CD4-positive, alpha-beta T cell treated with Interleukin-12 subunit alpha and Interleukin-12 subunit beta, for 1 hour (primary cell): ENCODE data around the gene TRMT1L.
"Not testable (repeated sequence)": the region's sequence is repeated elsewhere in the genome, so short reads cannot be mapped to it uniquely, and the experiment has no call there.

Experiments
- DNase-seq: peaks from one replicate; pipeline ENCODE4 v3.0.0-alpha.2; 2020

TRMT1L gene, protein sequence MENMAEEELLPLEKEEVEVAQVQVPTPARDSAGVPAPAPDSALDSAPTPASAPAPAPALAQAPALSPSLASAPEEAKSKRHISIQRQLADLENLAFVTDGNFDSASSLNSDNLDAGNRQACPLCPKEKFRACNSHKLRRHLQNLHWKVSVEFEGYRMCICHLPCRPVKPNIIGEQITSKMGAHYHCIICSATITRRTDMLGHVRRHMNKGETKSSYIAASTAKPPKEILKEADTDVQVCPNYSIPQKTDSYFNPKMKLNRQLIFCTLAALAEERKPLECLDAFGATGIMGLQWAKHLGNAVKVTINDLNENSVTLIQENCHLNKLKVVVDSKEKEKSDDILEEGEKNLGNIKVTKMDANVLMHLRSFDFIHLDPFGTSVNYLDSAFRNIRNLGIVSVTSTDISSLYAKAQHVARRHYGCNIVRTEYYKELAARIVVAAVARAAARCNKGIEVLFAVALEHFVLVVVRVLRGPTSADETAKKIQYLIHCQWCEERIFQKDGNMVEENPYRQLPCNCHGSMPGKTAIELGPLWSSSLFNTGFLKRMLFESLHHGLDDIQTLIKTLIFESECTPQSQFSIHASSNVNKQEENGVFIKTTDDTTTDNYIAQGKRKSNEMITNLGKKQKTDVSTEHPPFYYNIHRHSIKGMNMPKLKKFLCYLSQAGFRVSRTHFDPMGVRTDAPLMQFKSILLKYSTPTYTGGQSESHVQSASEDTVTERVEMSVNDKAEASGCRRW

DNA sequence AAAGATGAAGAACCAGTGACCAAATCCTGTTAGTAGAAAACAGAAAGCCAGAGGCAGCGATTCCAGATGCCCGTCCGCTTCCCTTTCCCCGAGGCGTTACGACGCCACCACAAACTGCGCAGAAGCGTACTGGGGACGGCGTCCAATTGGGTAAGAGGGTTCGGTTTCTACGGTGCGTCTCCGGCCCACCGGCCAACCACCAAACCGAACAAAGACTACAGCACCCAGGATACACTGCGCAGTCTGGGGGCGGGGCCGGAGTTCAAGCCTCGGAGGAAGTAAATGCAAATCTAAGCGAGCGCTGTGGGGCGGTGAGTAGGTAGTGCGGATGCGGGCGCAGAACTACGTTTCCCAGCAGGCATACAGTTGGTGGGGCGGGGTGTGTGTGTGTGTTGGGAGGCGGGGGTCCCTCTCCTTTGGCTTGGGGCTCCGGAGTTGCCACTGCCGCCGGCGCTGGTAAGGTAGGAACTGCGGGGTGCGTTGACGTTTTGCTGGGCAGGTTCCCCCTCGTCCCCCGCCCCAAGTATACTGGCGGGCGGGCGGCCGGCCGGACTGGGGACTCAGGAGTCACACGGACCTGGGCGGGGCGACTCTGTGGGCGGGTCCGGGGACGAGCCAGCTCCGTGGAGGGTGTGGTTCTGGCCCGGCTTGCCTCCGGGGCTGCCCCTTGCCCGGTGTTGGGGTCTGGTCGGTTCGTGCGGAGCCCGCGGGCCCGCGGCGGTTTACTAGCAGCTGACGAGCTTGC is at the start of gene TRMT1L, which contains the start of gene SWT1:
Gene TRMT1L (minus strand): TSS at position 100 of the 745 bp plus-strand sequence. CDS start 241 bp downstream, outside the sequence.
Gene SWT1 (plus strand): TSS at position 314 of the 745 bp plus-strand sequence. CDS start 3,675 bp downstream, outside the sequence.
- peak; percentile 99 for DNase-seq

DNA sequence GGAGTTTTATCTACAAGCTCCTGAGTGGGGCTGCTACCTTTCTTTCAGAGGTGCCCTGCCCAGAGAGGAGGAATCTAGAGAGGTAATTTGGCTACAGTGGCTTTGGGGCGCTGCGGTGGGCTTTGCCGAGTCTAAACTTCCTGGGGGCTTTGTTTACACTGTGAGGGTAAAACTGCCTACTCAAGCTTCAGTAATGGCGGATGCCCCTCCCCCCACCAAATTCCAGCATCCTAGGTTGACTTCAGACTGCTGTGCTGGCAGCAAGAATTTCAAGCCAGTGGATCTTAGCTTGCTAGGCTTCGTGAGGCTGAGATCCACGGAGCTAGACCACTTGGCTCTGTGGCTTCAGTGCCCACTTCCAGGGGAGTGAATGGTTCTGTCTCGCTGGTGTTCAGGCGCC is 44.1 kb upstream of the TRMT1L start:
- no peak for DNase-seq

DNA sequence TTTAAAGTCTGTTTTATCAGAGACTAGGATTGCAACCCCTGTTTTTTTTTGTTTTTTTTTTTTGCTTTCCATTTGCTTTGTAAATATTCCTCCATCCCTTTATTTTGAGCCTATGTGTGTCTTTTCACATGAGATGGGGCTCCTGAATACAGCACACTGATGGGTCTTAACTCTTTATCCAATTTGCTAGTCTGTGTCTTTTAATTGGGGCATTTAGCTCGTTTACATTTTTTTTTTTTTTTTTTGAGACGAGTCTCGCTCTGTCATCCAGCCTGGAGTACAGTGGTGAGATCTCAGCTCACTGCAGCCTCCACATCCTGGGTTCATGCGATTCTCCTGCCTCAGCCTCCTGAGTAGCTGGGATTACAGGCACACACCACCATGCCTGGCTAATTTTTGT is 42.0 kb upstream of the TRMT1L start:
- not testable (repeated sequence) for DNase-seq

DNA sequence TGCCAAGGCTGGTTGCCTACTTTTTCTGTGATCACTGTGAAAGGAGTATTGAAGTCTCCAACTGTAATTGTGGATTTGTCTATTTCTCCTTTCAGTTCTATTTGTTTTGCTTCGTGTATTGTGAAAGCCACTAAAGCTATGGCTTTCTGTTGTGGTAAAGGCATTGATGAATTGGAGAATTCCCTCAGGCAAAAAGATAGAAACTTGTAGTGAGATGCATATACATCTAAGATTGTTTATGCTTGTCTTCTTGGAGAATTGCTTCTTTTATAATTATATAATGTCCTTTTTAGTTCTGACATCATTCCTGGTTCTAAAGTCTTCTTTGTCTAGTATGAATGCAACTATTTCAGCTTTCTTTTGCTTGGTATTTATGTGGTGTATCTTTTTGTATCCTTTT is 37.0 kb upstream of the TRMT1L start:
- no peak for DNase-seq

DNA sequence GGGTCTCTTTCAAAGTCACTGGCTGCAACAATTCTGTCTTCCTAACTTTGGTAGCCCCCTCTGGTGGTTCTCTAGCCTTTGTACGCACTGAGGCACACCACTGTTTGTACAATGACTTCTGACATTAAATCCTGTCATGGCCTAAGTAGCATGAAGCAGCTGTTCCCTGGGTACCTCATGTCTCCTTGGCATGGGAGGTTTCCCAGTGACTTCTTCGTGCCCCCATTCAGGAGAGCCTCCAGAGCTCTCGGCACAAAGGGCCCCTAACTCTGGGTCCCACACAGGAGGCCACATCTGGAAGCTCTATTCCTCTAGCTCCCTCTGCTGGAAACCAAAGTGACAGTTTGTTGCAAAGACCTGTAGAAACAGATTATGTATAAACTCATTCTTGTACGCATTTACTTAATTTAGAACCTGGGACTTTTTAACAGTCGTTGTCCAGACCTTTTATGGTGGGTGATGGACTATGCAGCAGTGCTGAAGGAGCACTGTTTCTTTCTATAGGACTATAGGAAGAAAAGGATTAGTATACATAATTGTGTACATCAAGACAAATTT is 13.6 kb upstream of the TRMT1L start:
- peak; percentile 63 for DNase-seq

DNA sequence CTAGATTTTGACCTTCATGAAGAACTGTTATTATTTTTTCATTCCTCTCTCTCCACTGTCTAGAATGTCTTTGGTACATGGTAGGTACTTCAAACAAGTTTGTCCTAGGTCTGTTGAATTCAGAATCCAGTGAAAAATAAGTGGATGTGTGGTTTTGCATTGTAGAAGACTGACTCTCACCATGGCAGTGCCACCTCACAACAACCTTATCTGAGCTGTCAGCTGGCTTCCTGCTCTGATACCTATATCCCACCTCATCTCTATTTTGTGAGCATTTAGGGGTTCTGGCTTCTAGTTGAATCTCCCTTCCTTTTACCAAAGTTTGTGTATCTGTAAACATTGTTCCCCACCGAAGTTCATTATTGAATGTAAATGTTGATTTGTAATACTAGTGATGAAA is 9.4 kb upstream of the TRMT1L start:
- no peak for DNase-seq

DNA sequence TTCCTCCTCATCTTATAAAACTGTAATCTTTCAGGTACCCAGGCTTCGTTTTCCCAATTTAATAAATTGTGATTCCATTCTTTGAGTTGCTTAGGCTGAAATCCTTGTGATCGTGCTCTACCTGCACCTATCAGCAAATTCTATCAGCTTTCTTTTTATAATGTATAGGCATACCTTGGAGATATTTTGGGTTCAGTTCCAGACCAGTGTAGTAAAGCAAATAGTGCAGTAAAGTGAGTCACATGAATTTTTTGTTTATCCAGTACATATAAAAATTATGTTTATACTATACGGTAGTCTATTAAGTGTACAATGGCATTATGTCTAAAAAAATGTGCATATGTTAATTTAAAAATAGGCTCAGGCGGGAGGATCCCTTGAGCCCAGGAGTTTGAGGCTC is 5.7 kb upstream of the TRMT1L start:
- DNase-seq = no peak

DNA sequence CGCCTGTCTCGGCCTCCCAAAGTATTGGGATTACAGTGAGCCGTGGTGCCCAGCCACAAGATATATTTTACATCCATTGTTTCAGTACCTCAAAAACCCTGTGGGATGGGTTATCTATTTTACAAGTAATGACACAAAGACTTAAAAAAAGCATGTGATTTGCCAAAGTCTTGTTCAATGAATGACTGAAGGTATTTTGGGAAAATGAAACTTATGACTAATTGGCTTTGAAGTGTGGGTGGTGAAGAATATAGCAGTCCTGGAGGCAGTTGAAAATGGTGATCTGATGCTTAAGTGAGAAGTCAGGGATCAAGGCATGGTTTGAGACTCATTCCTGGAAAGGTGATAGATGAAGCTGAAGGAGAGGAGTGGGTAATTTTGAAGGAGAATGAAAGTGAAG is 3.2 kb upstream of the TRMT1L start:
- no peak for DNase-seq

DNA sequence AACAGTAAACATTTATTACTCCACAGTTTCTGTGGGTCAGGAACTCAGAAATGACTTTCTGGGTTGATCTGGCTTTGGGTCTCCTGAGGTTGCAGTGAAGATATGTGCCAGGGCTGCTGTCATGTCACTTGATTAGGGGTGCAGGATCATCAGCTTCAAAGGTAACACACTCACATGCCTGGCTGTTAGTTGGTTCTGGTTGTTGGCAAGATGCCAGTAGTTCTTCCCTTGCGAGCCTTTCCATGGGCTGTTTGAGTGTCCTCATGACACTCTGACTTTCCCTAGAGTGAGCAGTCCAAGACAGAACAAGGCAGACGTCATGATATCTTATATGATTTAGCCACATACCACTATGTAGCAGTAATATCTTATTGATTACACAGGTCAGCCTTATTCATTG is 2.0 kb upstream of the TRMT1L start:
- no peak for DNase-seq

DNA sequence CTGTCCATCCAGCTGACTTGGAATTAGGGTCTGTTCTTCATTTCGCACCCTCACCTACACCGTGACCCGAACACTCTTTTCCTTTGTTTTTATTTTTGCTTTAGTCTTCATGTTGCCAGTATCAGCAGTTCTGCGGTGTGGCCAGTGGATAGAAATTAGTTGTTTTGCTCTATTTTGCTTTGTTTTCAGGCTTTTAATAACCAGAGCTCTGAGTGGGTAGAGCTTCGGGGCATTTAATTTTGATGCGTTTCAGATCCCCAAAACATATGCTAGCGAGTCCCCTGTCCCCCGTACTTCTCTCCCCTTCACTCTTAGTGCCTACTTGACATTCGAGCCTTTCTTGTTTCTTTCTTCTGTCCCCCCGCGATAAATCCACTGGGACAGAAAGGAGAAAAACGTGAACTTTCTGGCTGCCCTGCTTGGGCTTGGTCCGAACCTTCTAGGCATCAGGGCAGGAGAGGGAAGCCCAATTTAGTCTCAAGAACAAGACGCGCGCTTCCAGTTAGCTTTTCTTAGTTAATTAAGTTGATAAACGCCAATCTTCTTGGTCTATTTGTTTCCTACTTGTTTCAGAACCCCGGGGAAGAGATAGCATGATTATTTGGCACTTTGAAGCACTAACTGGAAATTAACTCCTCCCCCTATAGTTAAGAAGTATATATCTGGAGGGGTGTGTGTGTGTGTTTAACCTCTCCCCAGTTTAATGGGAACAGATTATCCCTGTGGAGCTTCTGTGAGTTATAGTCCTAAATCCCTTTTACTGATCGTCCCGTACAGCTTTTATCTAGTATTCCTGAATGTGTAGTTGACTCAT is 1.1 kb upstream of the TRMT1L start:
- peak; percentile 6 for DNase-seq

DNA sequence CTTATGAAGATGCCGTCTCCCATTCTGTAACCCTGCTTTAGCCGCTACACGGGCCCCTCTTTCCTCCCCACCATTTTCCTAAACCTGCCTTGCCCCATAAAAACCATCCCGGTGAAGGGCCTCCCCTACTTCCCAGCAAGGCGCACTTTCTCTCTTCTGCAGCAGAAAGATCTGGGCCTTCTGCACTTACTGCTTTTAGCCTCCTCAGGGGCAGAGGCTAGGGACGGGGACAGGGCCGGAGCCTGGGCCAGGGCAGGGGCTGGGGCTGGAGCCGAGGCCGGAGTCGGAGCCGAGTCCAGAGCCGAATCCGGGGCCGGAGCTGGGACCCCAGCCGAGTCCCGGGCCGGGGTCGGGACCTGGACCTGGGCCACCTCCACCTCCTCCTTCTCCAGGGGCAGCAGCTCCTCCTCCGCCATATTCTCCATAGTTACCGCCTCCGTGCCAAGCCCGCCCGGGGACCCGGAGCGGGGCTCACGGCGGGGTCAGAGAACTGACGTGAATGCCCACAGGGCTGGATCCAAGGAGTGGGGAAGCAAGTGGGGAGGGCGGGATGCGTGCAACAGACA is 382 bp downstream of the TRMT1L start:
- no peak for DNase-seq

DNA sequence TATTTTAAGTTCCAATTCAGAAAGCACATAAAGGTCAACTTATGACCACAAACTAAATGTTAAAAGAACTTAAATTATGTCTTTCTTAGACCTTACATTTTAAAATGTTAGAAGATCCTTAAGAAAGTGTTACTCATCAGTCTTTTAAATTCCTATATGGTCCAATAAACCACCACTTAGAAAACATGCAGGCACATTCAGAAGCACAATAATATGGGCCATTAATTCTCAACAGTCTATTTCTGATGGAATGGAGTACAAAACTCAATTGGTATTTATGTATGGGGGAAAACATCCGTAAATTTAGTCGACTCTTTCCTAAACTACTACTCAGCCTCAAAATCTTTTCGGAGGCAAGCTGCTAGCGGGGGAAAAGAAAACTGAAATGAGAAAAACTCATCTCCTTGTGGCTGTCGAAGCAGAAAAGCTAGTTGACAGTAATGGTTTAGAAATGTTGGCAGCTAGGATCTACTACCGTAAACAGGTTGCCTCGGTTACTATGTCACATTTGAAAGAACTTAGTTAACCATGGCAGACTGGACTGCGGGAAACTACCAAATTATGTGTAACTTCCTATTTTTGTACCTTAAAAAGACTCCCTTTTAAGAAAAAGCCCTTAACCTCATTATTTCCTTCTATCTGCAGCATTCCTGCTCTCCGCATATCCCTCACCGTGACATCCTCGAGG is 1.0 kb downstream of the TRMT1L start:
- DNase-seq = peak; percentile 46

DNA sequence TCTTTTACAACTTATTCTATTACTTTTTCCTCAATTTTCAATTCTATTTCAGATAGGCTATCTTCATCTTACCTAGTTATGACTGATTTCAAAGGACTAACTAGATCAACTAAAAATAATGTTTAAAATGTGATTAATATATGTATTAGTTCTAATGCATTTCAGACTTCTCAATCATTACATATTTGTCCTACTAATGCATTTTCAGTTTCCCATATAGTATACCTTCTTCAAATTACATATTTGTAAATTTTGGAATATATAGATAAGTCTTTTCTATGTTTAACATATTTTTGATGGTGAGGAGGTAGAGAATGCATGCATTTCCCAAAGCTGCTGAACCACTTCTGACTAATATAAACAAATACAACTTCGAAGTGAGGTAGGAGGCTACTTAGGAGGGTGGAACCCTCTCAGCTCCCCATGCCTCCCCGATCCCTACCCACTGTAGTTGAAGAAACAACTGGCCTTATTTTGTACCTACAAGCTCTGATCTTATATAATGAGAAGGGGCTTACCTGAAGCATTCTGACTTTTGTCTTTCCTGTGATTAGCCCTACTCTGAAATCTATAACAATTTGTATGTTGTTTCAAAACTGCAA is 1.7 kb downstream of the TRMT1L start:
- DNase-seq = no peak

DNA sequence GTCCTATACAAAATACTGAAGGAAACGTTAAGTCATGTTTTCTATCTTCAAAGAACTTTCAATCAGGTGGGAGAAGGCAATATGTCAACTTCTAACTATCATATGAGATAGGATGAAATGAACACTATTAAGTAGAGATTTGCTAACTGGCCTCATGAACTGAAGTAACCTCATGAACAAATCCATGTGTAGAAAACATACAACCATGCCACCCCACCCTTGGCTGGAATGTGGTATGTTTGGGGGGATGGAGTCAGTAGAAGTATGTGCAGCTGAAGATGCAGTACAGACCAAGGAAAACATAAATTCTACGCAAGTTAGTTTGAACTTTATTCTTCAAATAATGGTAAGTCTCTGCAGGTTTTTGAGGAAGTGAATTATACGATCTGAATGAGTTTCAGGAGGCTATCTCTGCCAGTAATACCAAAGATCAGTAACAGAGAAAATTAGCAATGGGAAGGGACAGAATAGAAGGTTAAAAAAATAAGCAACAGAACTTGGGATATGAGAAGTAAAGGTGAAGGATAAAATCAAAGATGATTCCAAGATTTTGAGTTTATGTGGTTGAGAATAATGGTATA is 4.5 kb downstream of the TRMT1L start:
- no peak for DNase-seq

DNA sequence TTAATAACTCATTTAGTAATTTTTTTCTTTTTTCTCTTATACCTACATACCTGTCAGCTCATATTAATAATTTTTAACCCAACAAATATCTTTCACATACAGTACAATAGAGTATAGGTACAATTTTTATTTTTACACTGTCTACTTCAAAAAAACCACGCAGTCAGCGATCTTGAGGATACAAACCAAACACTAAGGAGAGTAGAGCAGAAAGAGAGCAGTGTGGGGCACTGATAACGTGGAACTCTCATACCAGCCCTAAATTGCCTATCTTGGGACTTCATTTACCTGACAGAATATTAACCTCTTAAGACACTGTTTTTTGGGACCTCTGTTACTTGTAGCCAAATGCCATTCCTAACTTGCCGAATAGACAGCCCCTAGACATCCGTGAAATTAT is 5.5 kb downstream of the TRMT1L start:
- DNase-seq = no peak

DNA sequence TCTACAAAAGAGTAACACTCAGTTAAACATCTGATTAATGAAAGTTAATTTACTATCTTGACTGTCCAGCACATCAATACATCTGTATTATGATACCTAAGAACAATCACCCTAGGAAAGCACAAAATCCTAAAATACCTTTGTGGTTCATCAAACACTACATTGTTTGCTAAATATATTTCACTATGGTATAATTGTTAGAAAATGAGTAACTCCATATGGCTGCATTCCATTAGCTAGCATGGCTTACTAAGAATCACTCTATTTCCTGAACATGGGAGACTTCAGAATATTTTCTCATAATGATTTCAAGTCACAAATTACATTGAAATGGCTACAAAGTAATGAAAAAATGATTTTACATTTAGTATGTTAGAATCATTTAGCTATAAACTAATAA is 12.5 kb downstream of the TRMT1L start:
- no peak for DNase-seq

DNA sequence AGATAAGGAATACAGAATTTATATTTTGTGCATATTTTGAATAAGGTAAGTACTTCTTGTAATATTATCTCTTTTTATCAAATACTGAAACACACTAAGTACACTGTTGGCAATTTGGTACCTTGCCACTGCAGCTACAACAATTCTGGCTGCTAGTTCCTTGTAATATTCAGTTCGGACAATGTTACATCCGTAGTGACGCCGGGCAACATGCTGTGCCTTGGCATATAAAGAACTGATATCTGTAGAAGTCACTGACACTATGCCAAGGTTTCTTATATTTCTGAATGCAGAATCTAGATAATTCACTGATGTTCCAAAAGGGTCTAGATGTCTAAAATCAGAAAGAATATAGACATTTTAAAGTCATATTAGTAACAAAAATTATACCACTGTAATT is 17.5 kb downstream of the TRMT1L start:
- no peak for DNase-seq

DNA sequence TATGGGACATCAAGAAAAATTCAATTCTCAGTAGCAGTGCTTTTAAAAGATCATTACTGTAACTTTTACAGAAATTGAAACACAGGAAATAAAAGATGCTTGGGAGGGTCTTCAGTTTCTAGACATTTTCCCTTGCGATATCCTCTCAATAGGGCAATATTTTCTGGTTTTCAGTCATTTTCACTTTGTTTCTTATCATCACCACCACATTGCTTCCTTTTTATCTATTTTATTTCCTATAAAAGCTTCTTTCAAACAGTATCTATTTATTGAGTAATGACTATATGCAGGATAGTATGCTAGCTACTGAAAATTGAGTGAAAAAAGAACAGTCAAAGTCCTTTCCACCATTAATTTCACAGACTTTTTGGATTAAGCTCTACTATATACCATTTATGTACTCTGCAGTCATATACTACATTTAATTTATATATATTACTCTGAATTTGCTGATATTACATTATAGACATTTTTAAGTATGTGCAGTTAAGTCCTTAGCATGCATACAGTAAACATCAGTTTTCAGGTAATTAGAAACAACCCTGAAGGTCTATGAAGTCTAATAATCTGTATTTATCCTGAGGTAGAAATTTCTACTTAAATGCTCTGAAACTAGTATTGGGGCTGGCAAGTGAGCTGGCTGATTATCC is 18.7 kb downstream of the TRMT1L start:
- DNase-seq = no peak

DNA sequence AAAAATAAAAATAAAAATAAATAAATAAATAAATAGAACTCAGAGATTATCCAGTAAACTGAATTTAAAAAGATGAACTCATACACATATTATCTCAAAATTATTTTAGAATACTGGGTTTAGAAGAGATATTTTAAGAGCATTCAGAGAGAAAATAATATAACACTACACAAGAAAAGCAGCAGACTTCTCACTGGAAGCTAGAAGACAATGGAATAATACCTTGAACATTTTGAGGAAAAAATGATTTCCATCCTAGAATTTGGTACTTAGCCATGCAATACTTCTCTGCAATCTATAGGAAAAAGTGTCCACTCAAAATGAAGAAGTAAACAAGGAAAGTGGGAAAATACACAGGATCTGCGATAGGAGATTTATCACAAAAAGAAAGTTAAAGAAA is 24.2 kb downstream of the TRMT1L start:
- DNase-seq = no peak

DNA sequence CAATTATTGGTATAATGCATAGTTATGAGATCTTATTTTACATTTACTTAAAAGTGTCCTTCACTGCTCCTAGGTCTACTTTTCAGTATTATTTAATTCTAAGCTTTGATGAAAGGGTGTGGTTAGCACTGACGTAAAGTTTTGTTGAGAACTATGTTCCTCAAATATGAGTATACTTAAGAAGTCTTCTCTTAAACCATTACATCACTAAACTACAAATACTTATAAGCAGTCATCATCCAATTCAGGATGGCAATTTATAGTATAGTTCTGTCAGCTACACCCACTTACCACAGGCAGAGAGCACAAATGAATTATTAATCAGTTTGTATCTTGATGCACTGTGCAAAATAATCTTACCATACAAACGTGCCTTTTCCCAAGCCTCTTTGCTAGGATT is 27.0 kb downstream of the TRMT1L start:
- DNase-seq = no peak
